HUES6 (cell line): ENCODE measurements around the gene FAM227B.
"Not testable (repeated sequence)": the region's sequence is repeated elsewhere in the genome, so short reads cannot be mapped to it uniquely, and the experiment has no call there.

ENCODE experiments used
- H3K27ac ChIP-seq: 2 replicates; pipeline ENCODE4 v1.7.0; 2013; ENCODE audit warnings: low read depth, mild to moderate bottlenecking, low read length, inconsistent platforms
- H3K27me3 ChIP-seq: 2 replicates; pipeline ENCODE4 v1.6.1; 2013; ENCODE audit warnings: low read length; ENCODE audit not compliant: control insufficient read depth, insufficient read depth
- H3K36me3 ChIP-seq: 2 replicates; pipeline ENCODE4 v1.6.1; 2013; ENCODE audit warnings: low read length; ENCODE audit not compliant: control insufficient read depth, insufficient read depth
- H3K4me1 ChIP-seq: 2 replicates; pipeline ENCODE4 v1.6.1; 2013; ENCODE audit warnings: low read length; ENCODE audit not compliant: control insufficient read depth, insufficient read depth
- H3K4me3 ChIP-seq: 2 replicates; pipeline ENCODE4 v1.5.1; 2013; ENCODE audit warnings: low read depth, low read length
- H3K9ac ChIP-seq: one replicate; pipeline ENCODE4 v1.6.1; 2013; ENCODE audit warnings: mild to moderate bottlenecking, low read length
- H3K9me3 ChIP-seq: 2 replicates; pipeline ENCODE4 v1.6.1; 2013; ENCODE audit warnings: low read depth, low read length; ENCODE audit not compliant: control insufficient read depth, insufficient read depth

FAM227B gene

GRCh38 chr15:49495993-49496753, 124.4 kb downstream of the FAM227B start:
- no peaks in the 10 kb centered on the region for H3K4me1 ChIP-seq
- no peak overlapping the region for H3K4me3 ChIP-seq
- H3K27ac ChIP-seq: no peak overlapping the region
- no peaks in the 10 kb centered on the region for H3K36me3 ChIP-seq
- no peak overlapping the region for H3K9ac ChIP-seq
- H3K9me3 ChIP-seq: peaks cover 10% of the 10 kb centered on the region
- no peaks in the 10 kb centered on the region for H3K27me3 ChIP-seq

GRCh38 chr15:49494842-49495241, 125.8 kb downstream of the FAM227B start:
- Histone ChIP-seq H3K36me3 (no peaks in the 10 kb centered on the region), H3K27me3 (no peaks in the 10 kb centered on the region), H3K4me3 (no peak overlapping the region), H3K9ac (no peak overlapping the region), H3K27ac (no peak overlapping the region), H3K9me3 (peaks cover 2% of the 10 kb centered on the region; the same call in 1 of the 2 replicates), H3K4me1 (no peaks in the 10 kb centered on the region)

DNA sequence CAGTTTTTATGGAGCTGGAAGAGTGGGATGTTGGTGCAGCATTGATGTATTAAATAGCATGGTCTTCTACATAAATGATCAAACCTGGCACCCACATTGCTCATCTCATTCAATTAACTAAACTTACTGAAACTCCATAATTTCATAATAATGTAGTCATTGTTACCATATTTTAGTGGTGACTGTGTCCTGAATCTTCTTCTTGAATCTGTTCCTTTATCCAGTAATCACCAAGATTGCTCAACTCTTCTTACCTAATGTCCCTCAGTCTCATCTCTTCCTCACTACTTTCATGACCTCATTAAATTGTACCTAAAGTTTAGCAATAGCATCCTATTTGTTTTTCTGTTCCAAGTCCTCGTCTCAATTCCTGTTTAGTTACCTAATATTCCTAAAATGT, 127.8 kb downstream of the FAM227B start:
- Histone ChIP-seq H3K36me3 (no peaks in the 10 kb centered on the region), H3K9me3 (no peaks in the 10 kb centered on the region), H3K4me3 (no peak overlapping the region), H3K4me1 (no peaks in the 10 kb centered on the region), H3K9ac (no peak overlapping the region), H3K27me3 (no peaks in the 10 kb centered on the region), H3K27ac (no peak overlapping the region)

DNA sequence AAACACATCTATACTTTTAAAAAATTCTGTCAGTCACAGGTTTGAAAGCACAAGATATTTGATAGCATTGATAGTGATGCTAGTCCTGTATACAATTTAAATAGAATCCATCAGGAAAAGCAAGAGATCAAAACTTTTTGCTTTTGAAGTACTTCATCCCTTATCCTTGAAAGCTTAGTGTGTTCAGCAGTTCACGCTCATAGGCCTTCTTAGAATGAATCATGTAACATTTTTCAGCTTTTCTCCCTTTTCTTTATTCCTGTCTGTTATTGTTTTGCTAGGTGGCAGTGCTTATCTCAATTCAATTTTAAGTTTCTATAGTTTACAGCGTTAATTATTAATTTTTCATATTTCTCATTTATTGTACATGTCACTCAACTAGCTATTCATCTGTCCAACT, 128.5 kb downstream of the FAM227B start:
- no peak overlapping the region for H3K27ac ChIP-seq
- H3K4me3 ChIP-seq: no peak overlapping the region
- no peaks in the 10 kb centered on the region for H3K36me3 ChIP-seq
- no peaks in the 10 kb centered on the region for H3K27me3 ChIP-seq
- no peaks in the 10 kb centered on the region for H3K9me3 ChIP-seq
- H3K9ac ChIP-seq: no peak overlapping the region
- H3K4me1 ChIP-seq: no peaks in the 10 kb centered on the region

DNA sequence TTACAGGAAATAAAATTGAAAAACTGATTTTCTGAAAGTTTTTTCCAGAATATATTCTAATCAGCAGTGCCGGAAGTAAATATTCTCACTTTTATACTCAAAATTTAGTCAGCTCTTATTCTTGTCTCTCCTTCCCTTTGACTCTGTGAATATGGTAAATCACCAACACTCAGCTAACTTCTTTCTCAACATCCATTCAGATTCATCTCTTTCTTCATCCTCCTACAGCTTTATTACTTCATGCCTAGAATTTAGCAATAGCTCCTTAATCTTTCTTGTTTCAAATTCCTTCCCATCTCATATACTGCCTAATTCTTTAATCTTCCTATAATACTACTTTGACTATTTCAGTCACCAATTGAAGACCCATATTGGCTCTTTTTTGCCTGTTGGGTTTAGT, 129.7 kb downstream of the FAM227B start:
- Histone ChIP-seq H3K4me3 (no peak overlapping the region), H3K27me3 (no peaks in the 10 kb centered on the region), H3K36me3 (no peaks in the 10 kb centered on the region), H3K4me1 (no peaks in the 10 kb centered on the region), H3K9ac (no peak overlapping the region), H3K27ac (no peak overlapping the region), H3K9me3 (no peaks in the 10 kb centered on the region)

DNA sequence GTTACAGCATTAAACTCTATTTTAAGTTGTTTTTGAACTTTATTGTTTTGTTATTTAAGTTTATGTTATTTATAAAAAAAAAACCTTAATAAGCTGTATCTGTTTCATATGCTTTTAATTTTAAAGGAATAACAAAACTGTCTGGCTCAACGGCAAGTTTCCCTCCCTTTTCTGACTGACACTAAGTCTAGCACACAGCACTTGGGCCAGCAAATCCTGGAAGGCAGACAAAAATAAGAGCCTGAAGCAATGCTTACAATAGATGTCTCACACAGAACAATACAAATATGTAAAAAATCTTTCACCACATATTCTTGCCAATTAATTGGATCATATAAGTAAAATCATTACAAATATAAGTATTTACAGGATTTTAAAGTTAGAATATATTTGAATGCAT, 135.2 kb downstream of the FAM227B start:
- not testable (repeated sequence) for H3K4me3 ChIP-seq, H3K9ac ChIP-seq, H3K4me1 ChIP-seq, H3K27me3 ChIP-seq, H3K27ac ChIP-seq, H3K36me3 ChIP-seq, H3K9me3 ChIP-seq

DNA sequence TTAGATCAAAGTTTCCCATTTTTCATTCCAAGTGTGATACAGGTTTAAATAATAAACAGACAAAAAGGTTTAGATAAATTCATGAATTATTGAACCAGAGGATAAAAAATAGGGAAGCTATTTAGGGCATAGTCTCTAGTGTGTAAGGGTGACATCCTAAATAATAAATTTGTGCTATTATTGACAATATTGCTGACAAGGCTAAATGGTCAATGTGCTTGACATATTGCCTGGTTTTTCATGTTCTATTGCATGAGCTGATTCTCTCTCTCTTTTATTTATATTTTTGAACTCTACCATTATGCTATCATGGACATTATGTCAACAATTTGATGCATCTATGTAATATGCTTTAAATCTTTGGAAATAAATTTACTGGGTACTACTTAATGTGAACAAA, 141.6 kb downstream of the FAM227B start:
- not testable (repeated sequence) for H3K4me1 ChIP-seq, H3K9ac ChIP-seq, H3K36me3 ChIP-seq, H3K27me3 ChIP-seq, H3K27ac ChIP-seq, H3K4me3 ChIP-seq, H3K9me3 ChIP-seq

GRCh38 chr15:49478021-49478420, 142.6 kb downstream of the FAM227B start:
- not testable (repeated sequence) for H3K27me3 ChIP-seq, H3K9me3 ChIP-seq, H3K9ac ChIP-seq, H3K4me3 ChIP-seq, H3K27ac ChIP-seq, H3K4me1 ChIP-seq, H3K36me3 ChIP-seq

GRCh38 chr15:49473031-49473430, 147.6 kb downstream of the FAM227B start:
- H3K4me1 ChIP-seq: no peaks in the 10 kb centered on the region
- no peaks in the 10 kb centered on the region for H3K36me3 ChIP-seq
- no peak overlapping the region for H3K27ac ChIP-seq
- H3K4me3 ChIP-seq: no peak overlapping the region
- H3K9ac ChIP-seq: no peak overlapping the region
- no peaks in the 10 kb centered on the region for H3K27me3 ChIP-seq
- H3K9me3 ChIP-seq: no peaks in the 10 kb centered on the region

- Histone ChIP-seq H3K9me3 (no peaks in the 10 kb centered on the region), H3K9ac (no peak overlapping the region), H3K4me1 (no peaks in the 10 kb centered on the region), H3K36me3 (no peaks in the 10 kb centered on the region), H3K27me3 (no peaks in the 10 kb centered on the region), H3K27ac (no peak overlapping the region), H3K4me3 (no peak overlapping the region)
Measured at GRCh38 chr15:49472338-49472737, 148.3 kb downstream of the FAM227B start.

DNA sequence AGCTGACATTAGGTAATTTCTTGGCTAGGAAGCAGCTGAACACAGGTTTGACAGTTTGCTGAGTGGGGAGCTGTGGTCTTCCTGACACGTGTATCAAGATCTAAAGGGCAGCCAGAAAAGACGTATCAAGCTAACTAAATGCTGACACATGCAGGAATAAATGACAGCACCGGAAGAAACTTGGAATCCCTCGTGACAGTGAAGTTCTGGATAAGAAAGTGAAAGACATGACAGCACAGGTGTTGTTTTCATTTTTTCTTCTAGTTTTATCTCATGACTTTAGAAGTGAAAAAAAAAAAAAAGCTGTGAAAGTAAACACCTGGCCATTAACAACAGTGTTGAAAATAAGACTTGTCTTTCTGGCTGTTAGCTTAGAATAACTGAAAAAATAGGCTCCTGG, 148.9 kb downstream of the FAM227B start:
- Histone ChIP-seq H3K27me3 (no peaks in the 10 kb centered on the region), H3K36me3 (no peaks in the 10 kb centered on the region), H3K4me1 (no peaks in the 10 kb centered on the region), H3K27ac (no peak overlapping the region), H3K4me3 (no peak overlapping the region), H3K9ac (no peak overlapping the region), H3K9me3 (no peaks in the 10 kb centered on the region)

DNA sequence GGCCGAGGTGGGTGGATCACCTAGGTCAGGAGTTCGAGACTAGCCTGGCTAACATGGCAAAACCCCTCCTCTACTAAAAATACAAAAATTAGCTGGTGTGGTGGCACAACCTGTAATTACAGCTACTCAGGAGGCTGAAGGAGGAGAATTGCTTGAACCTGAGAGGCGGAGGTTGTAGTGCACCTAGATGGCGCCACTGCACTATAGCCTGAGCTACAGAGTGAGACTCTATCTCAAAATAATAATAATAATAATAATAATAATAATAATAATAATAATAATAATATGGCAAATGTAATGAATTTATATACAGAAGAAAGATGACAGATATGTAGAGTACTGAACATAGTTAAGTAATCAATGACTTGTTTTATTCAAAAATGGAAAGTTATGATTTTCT, 149.4 kb downstream of the FAM227B start:
- H3K9me3 ChIP-seq, H3K27ac ChIP-seq: not testable (repeated sequence)

More for the DNA sequence above, 149.4 kb downstream of the FAM227B start:
- not testable (repeated sequence) for H3K36me3 ChIP-seq, H3K27me3 ChIP-seq, H3K9ac ChIP-seq, H3K4me1 ChIP-seq, H3K4me3 ChIP-seq
